Endothelial cell of umbilical vein (primary cell): ENCODE measurements around the gene TCF25. TPM values are rescaled to one million over a fixed set of nuclear protein-coding genes. Genes with fewer than 3 reads are reported as not detected.

Source experiments
- BruUV-seq: library from RNA; stranded (reverse); fragments of 400-500 nt; replicated peaks from 2 replicates; lab custom pipeline; 2021; lab: Mats Ljungman, UMichigan
- CTCF ChIA-PET: fragments of 300-600, 350-600 bp; sonication (Branson Sonifier 250); formaldehyde crosslinking; loops from one replicate; lab custom pipeline; 2021; ENCODE audit warnings: antibody characterized with exemption, inconsistent platforms; lab: Charles Lee
- POLR2A ChIA-PET: fragments of 300-600, 350-600 bp; sonication (Branson Sonifier 250); formaldehyde crosslinking; loops from one replicate; lab custom pipeline; 2021; ENCODE audit warnings: antibody characterized with exemption, inconsistent platforms; lab: Charles Lee
- DNase-seq: peaks from one replicate; pipeline ENCODE4 v3.0.0-alpha.2; 2011; ENCODE audit warnings: low read depth, low spot score
- FAIRE-seq: peaks from 2 replicates; lab custom pipeline; 2011; peaks lifted over from hg19 to GRCh38; lab: Jason Lieb, UNC
- H2AFZ ChIP-seq: 2 replicates; pipeline ENCODE4 v1.6.0; 2012; ENCODE audit warnings: low read depth, low read length, control low read depth, inconsistent platforms
- H3K27ac ChIP-seq: 2 replicates; pipeline ENCODE4 v1.5.1; 2011; ENCODE audit warnings: low read depth, mild to moderate bottlenecking, control low read depth, low read length, moderate library complexity; ENCODE audit not compliant: insufficient read depth
- H3K27me3 ChIP-seq, 2 experiments: 2 replicates each; pipeline versions ENCODE4 v1.6.0 to v1.6.1; 2011; ENCODE audit warnings: low read length in 2 of 2, mixed read lengths in 1 of 2; ENCODE audit not compliant: control insufficient read depth in 2 of 2, insufficient read depth in 2 of 2
- H3K36me3 ChIP-seq, 2 experiments: 2 replicates in 1 of 2; 3 replicates in 1 of 2; pipeline ENCODE4 v1.5.1; 2011; ENCODE audit warnings: low read length in 2 of 2, mild to moderate bottlenecking in 1 of 2, moderate library complexity in 1 of 2; ENCODE audit not compliant: control insufficient read depth in 2 of 2, insufficient read depth in 2 of 2; ENCODE audit errors: extremely low read depth in 1 of 2
- H3K4me1 ChIP-seq: 3 replicates; pipeline ENCODE4 v1.5.1; 2011; ENCODE audit warnings: mild to moderate bottlenecking, low read length; ENCODE audit not compliant: control insufficient read depth, insufficient read depth; ENCODE audit errors: extremely low read depth
- H3K4me2 ChIP-seq: 2 replicates; pipeline ENCODE4 v1.6.1; 2011; ENCODE audit warnings: low read length, control low read depth, mixed read lengths; ENCODE audit not compliant: insufficient read depth
- H3K4me3 ChIP-seq, 3 experiments: fragments of 200-600 bp in 1 of 3; sonication (generic), shearing (Covaris generic) in 1 of 3; replicated peaks in 1 of 3; 2 replicates each; pipeline ENCODE4 v1.5.1; 2011 to 2016; ENCODE audit warnings: control low read depth in 3 of 3, low read length in 3 of 3, mild to moderate bottlenecking in 2 of 3, inconsistent platforms in 1 of 3, low read depth in 1 of 3, moderate library complexity in 1 of 3; ENCODE audit not compliant: insufficient read depth in 1 of 3
- H3K79me2 ChIP-seq: 2 replicates; pipeline ENCODE4 v1.6.0; 2012; ENCODE audit warnings: low read length, inconsistent platforms; ENCODE audit not compliant: control insufficient read depth, insufficient read depth
- H3K9ac ChIP-seq: replicated peaks from 2 replicates; pipeline ENCODE3; 2011; ENCODE audit warnings: low read length, control low read depth; ENCODE audit not compliant: insufficient read depth; ENCODE audit errors: extremely low read depth
- H3K9me1 ChIP-seq: replicated peaks from 3 replicates; pipeline ENCODE4 v1.6.0; 2011; ENCODE audit warnings: mild to moderate bottlenecking, low read length; ENCODE audit not compliant: control insufficient read depth, insufficient read depth; ENCODE audit errors: extremely low read depth
- H3K9me3 ChIP-seq: replicated peaks from 2 replicates; pipeline ENCODE4 v1.5.1; 2012; ENCODE audit warnings: low read length, inconsistent platforms; ENCODE audit not compliant: control insufficient read depth, insufficient read depth
- H4K20me1 ChIP-seq: replicated peaks from 2 replicates; pipeline ENCODE3; 2011; ENCODE audit warnings: mild to moderate bottlenecking, low read length; ENCODE audit not compliant: control insufficient read depth, insufficient read depth; ENCODE audit errors: extremely low read depth
- EZH2 ChIP-seq: IDR thresholded peaks from 2 replicates; pipeline ENCODE4 v1.6.1; 2012; ENCODE audit warnings: borderline replicate concordance, low read depth, mild to moderate bottlenecking, moderate library complexity, low read length, inconsistent platforms; ENCODE audit not compliant: severe bottlenecking
- FOS ChIP-seq: IDR thresholded peaks from 2 replicates; pipeline ENCODE4 v1.6.1; 2011; ENCODE audit warnings: mild to moderate bottlenecking, low read length, moderate library complexity, borderline replicate concordance; ENCODE audit not compliant: insufficient read depth
- GATA2 ChIP-seq: IDR thresholded peaks from 2 replicates; pipeline ENCODE4 v1.7.0; 2011; ENCODE audit warnings: low read depth, mild to moderate bottlenecking, moderate library complexity, mixed read lengths, low read length; ENCODE audit not compliant: insufficient read length, insufficient read depth
- JUN ChIP-seq: IDR thresholded peaks from 2 replicates; pipeline ENCODE4 v1.6.1; 2011; ENCODE audit warnings: borderline replicate concordance, low read depth; ENCODE audit not compliant: insufficient read length, insufficient read depth
- MYC ChIP-seq: IDR thresholded peaks from one replicate; pipeline ENCODE4 v1.6.1; 2011; ENCODE audit warnings: mild to moderate bottlenecking, low read depth, low read length
- POLR2A ChIP-seq: IDR thresholded peaks from 2 replicates; pipeline ENCODE4 v1.6.1; 2012; ENCODE audit warnings: low read depth, mild to moderate bottlenecking, control low read depth, low read length
- POLR2AphosphoS5 ChIP-seq: IDR thresholded peaks from 2 replicates; pipeline ENCODE4 v1.6.1; 2012; ENCODE audit warnings: low read depth, mild to moderate bottlenecking, control low read depth, low read length, moderate library complexity; ENCODE audit not compliant: insufficient read depth
- dilution Hi-C: fragments of 300-500 bp; cut with MboI; formaldehyde crosslinking; loops from one replicate; pipeline ENCODE4 v1.15.0; 2019; ENCODE audit warnings: low sequenced_read_pairs; ENCODE audit not compliant: extremely low pct_ligation_motif_present
- intact Hi-C: fragments of 100-400 bp; cut with micrococcal nuclease; formaldehyde crosslinking; loops from one replicate; pipeline ENCODE4 v1.10.0; 2022
- polyA plus RNA-seq, 4 experiments: library from polyadenylated mRNA; depleted of rRNA in 3 of 4; stranded (reverse) in 3 of 4; unstranded in 1 of 4; fragments of >200 nt; gene quantifications; 2 replicates each; pipeline versions ENCODE4 v1.2.1 to v1.2.3, GENCODE V29; 2011 to 2012; ENCODE audit warnings: missing spikeins in 1 of 4
- total RNA-seq: library from RNA; stranded (reverse); gene quantifications from 2 replicates; pipeline ENCODE4 v1.2.3, GENCODE V29; 2021
- TF ChIP-seq, protein P1 (sequence below), 2 donors: IDR thresholded peaks; 1 replicate in 1 of 2; 2 replicates in 1 of 2; pipeline ENCODE4 v1.5.1; 2011; ENCODE audit warnings: low read length in 2 of 2, mild to moderate bottlenecking in 2 of 2, moderate library complexity in 2 of 2, control low read depth in 1 of 2, inconsistent platforms in 1 of 2, low read depth in 1 of 2; ENCODE audit not compliant: insufficient read depth in 1 of 2; ENCODE audit errors: extremely low read depth in 1 of 2
- TF ChIP-seq, protein P2 (sequence below): IDR thresholded peaks from 2 replicates; pipeline ENCODE4 v1.6.1; 2011; ENCODE audit not compliant: insufficient read depth, insufficient read length

The TCF25 gene
- total and polyA plus RNA-seq, 2 donors (not counting 3 experiments of a cell fraction or from before 2014, with no cell fraction given) = 193 to 234 TPM

DNA sequence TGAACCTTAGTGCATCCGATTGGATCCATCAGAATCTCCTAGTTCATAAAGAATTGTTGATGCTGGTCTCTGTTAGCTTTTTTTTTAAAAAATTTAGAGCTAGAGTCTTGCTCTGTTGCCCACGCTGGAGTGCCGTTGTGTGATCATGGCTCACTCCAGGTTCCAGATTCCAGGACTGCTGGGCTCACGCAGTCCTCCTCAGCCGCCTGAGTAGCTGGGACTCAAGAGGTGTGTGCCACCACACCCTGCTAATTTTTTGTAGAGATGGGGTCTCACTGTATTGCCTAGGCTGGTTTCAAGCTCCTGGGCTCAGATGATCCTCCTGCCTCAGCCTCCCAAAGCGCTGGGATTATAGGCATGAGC, 8.0 kb downstream of the TCF25 start:
- H3K79me2 ChIP-seq = peaks cover 56% of the 10 kb centered on the region
- no peak overlapping the region for H3K4me2 ChIP-seq
- H3K27ac ChIP-seq = no peak overlapping the region
- dilution Hi-C loops = no loop called here
- H3K36me3 ChIP-seq = peaks cover 23 to 40% of the 10 kb centered on the region in 2 experiments
- no peaks in the 10 kb centered on the region for H3K9me1 ChIP-seq
- H3K9ac ChIP-seq = no peak overlapping the region
- DNase-seq (no peak), FAIRE-seq (no peak)
- peaks cover 3% of the 10 kb centered on the region for H4K20me1 ChIP-seq
- intact Hi-C loops = no loop called here
- no TSS peak for BruUV-seq
- POLR2A ChIA-PET = no interaction called here
- no peaks in the 10 kb centered on the region for H3K4me1 ChIP-seq
- no peak overlapping the region for H3K4me3 ChIP-seq
- H3K9me3 ChIP-seq = no peaks in the 10 kb centered on the region
- H3K27me3 ChIP-seq = no peaks in the 10 kb centered on the region
- TF ChIP-seq MYC = no peak
- TF ChIP-seq, protein P1, sequence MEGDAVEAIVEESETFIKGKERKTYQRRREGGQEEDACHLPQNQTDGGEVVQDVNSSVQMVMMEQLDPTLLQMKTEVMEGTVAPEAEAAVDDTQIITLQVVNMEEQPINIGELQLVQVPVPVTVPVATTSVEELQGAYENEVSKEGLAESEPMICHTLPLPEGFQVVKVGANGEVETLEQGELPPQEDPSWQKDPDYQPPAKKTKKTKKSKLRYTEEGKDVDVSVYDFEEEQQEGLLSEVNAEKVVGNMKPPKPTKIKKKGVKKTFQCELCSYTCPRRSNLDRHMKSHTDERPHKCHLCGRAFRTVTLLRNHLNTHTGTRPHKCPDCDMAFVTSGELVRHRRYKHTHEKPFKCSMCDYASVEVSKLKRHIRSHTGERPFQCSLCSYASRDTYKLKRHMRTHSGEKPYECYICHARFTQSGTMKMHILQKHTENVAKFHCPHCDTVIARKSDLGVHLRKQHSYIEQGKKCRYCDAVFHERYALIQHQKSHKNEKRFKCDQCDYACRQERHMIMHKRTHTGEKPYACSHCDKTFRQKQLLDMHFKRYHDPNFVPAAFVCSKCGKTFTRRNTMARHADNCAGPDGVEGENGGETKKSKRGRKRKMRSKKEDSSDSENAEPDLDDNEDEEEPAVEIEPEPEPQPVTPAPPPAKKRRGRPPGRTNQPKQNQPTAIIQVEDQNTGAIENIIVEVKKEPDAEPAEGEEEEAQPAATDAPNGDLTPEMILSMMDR (IDR thresholded peaks at IDR 0.05; ENCODE audit: extremely low read depth in 1 of 2, insufficient read depth in 1 of 2, low read depth in 1 of 2, low read length in 2 of 2) = no peak
- no peak for TF ChIP-seq GATA2
- TF ChIP-seq EZH2 = no peak
- no peak for TF ChIP-seq POLR2A
- TF ChIP-seq FOS = no peak
- no peak for TF ChIP-seq POLR2AphosphoS5
- no peak for TF ChIP-seq JUN
- TF ChIP-seq, protein P2, sequence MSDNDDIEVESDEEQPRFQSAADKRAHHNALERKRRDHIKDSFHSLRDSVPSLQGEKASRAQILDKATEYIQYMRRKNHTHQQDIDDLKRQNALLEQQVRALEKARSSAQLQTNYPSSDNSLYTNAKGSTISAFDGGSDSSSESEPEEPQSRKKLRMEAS = no peak
- no peak overlapping the region for H2AFZ ChIP-seq
- CTCF ChIA-PET = interaction anchor here (2.4 kb wide), 1 partner anchor 29 kb away, joined by 8 read pairs; no protein-coding TSS in a partner anchor
